ENCODE results near the gene COG2. TPM values are rescaled to one million over a fixed set of nuclear protein-coding genes. Genes with fewer than 3 reads are reported as not detected.

Gene COG2
- total and polyA plus RNA-seq, 2 experiments from 2014 or later, result 14.6 to 16.4 TPM

DNA sequence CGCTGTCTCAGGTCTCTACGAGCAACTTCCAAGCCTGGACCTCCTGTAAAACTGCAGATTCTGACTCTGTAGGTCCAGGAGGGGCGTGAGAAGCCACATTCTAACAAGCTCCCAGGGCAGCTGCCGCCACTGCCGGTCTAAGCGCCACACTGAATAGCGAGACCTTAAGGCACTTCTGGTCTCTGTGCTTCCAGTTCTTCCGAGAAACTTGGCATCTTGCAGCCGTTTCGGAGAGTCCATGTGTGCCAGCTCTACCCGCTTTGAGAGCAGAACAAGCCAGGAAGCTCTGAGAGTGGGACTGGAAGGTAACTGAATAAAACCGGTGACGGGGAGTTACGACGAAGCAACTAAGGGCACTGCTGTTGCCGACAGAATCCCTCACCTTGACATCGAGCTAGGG is 59.2 kb downstream of the COG2 start:
- no peaks in the 10 kb centered on the region for H3F3A ChIP-seq (ENCODE audit: insufficient read depth)

DNA sequence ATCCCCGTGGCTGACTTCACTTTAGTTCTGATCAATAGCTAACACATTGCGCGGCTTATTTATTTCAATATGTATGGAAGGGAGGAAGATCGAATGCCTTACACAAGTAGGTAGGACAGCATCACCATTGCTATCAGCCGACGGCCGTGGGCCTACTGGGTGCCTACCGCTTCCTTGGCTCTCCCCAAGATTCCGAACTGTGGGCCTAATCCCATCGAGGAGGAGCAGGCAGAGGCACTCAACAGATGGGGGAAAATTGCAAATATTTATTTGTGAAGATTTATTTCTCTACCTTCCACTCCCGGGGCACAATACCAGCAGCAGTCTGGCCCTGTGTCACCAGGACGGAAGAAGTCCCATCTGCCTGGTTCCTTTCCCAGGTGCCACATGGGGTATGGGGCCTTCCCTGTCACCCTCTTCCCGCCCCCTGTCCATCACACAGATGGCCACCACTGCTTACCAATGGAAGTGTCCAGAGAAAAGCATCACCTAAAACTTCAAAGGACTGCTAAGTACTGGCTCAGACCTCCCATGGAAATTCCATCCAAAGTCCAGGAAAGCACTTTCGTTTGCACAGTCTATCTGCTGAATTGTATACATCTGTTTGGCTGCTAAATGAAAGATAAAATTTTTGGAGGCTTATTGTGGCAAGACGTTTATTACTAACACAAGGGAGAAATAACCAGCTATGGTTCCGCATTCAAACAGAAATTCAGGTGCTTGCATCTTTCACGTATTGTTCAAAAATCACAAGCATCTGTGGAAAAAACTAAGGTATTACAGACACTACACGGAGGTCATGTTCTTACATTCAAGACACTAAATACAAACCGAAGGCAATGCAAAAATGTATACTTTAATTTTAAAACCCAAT is 59.9 kb downstream of the COG2 start:
- Histone ChIP-seq H3K9me2 (ENCODE audit: insufficient read depth) (no peaks in the 10 kb centered on the region), H3F3A (ENCODE audit: insufficient read depth) (no peaks in the 10 kb centered on the region), H3K79me2 (ENCODE audit: insufficient read depth) (no peaks in the 10 kb centered on the region), H3K27me3 (replicated peaks; ENCODE audit: insufficient read depth) (no peaks in the 10 kb centered on the region), H4K20me1 (ENCODE audit: insufficient read depth) (no peaks in the 10 kb centered on the region), H2AFZ (no peak overlapping the region), H3K9ac (no peak overlapping the region), H3K9me3 (ENCODE audit: low read depth) (no peaks in the 10 kb centered on the region), H3K27ac (no peak overlapping the region), H3K4me3 (no peak overlapping the region), H3K36me3 (ENCODE audit: low read depth) (no peaks in the 10 kb centered on the region), H3K4me1 (ENCODE audit: insufficient read depth) (no peaks in the 10 kb centered on the region), H3K4me2 (ENCODE audit: unreplicated experiment) (no peak overlapping the region)
- no peak for TF ChIP-seq EZH2phosphoT487 (IDR thresholded peaks at IDR 0.05; ENCODE audit: insufficient read depth, low read depth)
- TF ChIP-seq EZH2 (IDR thresholded peaks at IDR 0.05; ENCODE audit: insufficient read depth, poor library complexity, severe bottlenecking), result no peak
- no peak for DNase-seq
- in situ Hi-C loops (cut with MboI), result no loop called here
- 67 to 69% methylated on average over 19 of the region's 19 CpGs for WGBS, 2 experiments (ENCODE audit: low coverage in 1 of 2, low lambda C conversion rate in 2 of 2, missing lambda C conversion rate in 2 of 2)

More for the DNA sequence above, 59.2 kb downstream of the COG2 start:
- no peaks in the 10 kb centered on the region for H3K9me3 ChIP-seq (ENCODE audit: low read depth)
- no peaks in the 10 kb centered on the region for H3K79me2 ChIP-seq (ENCODE audit: insufficient read depth)
- H3K4me1 ChIP-seq (ENCODE audit: insufficient read depth), result no peaks in the 10 kb centered on the region
- no peaks in the 10 kb centered on the region for H3K36me3 ChIP-seq (ENCODE audit: low read depth)
- in situ Hi-C loops (cut with MboI), result no loop called here
- TF ChIP-seq EZH2phosphoT487 (IDR thresholded peaks at IDR 0.05; ENCODE audit: insufficient read depth, low read depth), result no peak
- no peak for TF ChIP-seq EZH2 (IDR thresholded peaks at IDR 0.05; ENCODE audit: insufficient read depth, poor library complexity, severe bottlenecking)
- no peaks in the 10 kb centered on the region for H3K9me2 ChIP-seq (ENCODE audit: insufficient read depth)
- no peak overlapping the region for H3K9ac ChIP-seq
- no peak overlapping the region for H3K27ac ChIP-seq
- WGBS, 2 experiments (ENCODE audit: low coverage in 1 of 2, low lambda C conversion rate in 2 of 2, missing lambda C conversion rate in 2 of 2), result 78 to 79% methylated on average over 17 of the region's 17 CpGs
- no peaks in the 10 kb centered on the region for H3K27me3 ChIP-seq (replicated peaks; ENCODE audit: insufficient read depth)
- no peak overlapping the region for H3K4me2 ChIP-seq (ENCODE audit: unreplicated experiment)
- no peak overlapping the region for H2AFZ ChIP-seq
- H3K4me3 ChIP-seq, result no peak overlapping the region
- no peak for DNase-seq
- no peaks in the 10 kb centered on the region for H4K20me1 ChIP-seq (ENCODE audit: insufficient read depth)

GRCh38 chr1:230702934-230703678 is 60.8 kb downstream of the COG2 start:
- DNase-seq, result no peak
- WGBS, 2 experiments (ENCODE audit: low coverage in 1 of 2, low lambda C conversion rate in 2 of 2, missing lambda C conversion rate in 2 of 2), result 68 to 70% methylated on average over 14 of the region's 14 CpGs
- Histone ChIP-seq H3K9me3 (ENCODE audit: low read depth) (no peaks in the 10 kb centered on the region), H2AFZ (no peak overlapping the region), H3K27me3 (replicated peaks; ENCODE audit: insufficient read depth) (no peaks in the 10 kb centered on the region), H3K27ac (no peak overlapping the region), H3K4me3 (no peak overlapping the region), H3K79me2 (ENCODE audit: insufficient read depth) (no peaks in the 10 kb centered on the region), H3K9me2 (ENCODE audit: insufficient read depth) (no peaks in the 10 kb centered on the region), H3K36me3 (ENCODE audit: low read depth) (no peaks in the 10 kb centered on the region), H3K9ac (no peak overlapping the region), H4K20me1 (ENCODE audit: insufficient read depth) (no peaks in the 10 kb centered on the region), H3K4me1 (ENCODE audit: insufficient read depth) (no peaks in the 10 kb centered on the region), H3F3A (ENCODE audit: insufficient read depth) (no peaks in the 10 kb centered on the region), H3K4me2 (ENCODE audit: unreplicated experiment) (no peak overlapping the region)
- in situ Hi-C loops (cut with MboI), result no loop called here
- TF ChIP-seq EZH2phosphoT487 (IDR thresholded peaks at IDR 0.05; ENCODE audit: insufficient read depth, low read depth), result no peak
- TF ChIP-seq EZH2 (IDR thresholded peaks at IDR 0.05; ENCODE audit: insufficient read depth, poor library complexity, severe bottlenecking), result no peak

DNA sequence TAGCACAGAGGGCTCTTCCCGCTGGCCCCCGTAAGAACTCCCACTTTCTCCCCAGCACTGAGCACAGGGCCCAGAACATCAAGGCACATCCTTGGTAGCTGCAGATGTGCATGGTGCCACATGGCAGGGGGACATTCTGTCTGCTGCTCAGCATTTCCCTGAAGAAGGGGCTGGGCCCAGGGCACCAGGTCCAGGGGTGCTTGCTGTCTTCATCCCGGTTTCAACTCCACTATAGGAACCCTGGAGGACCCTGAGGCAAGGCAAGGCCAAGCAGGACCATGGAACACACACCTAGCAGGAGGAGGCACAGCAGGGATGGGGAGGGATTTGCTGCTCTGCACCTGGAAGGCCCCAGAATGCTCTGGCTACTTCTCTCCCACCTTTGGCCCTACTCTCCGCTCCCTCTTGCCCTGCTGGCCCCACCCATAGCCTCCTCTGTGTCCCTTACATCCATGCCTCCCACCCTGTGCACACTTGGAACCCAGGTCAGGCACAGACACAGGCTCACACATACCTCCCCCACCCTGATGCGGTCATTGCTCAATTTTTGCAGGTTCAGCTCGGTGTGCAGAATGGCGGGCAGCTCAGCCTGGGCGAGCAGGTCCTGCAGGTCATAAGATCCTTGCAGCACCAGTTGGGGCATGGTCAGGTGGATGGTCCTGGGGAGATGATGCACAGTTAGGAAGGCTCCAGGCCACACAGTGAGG is 61.6 kb downstream of the COG2 start:
- no peak overlapping the region for H3K4me3 ChIP-seq
- in situ Hi-C loops (cut with MboI), result no loop called here

More for the DNA sequence above, 61.6 kb downstream of the COG2 start:
- Histone ChIP-seq H4K20me1 (ENCODE audit: insufficient read depth) (no peaks in the 10 kb centered on the region), H3F3A (ENCODE audit: insufficient read depth) (no peaks in the 10 kb centered on the region), H3K9ac (no peak overlapping the region), H3K9me2 (ENCODE audit: insufficient read depth) (no peaks in the 10 kb centered on the region), H3K4me1 (ENCODE audit: insufficient read depth) (no peaks in the 10 kb centered on the region), H2AFZ (no peak overlapping the region), H3K4me2 (ENCODE audit: unreplicated experiment) (no peak overlapping the region), H3K79me2 (ENCODE audit: insufficient read depth) (no peaks in the 10 kb centered on the region), H3K27ac (no peak overlapping the region), H3K36me3 (ENCODE audit: low read depth) (no peaks in the 10 kb centered on the region), H3K27me3 (replicated peaks; ENCODE audit: insufficient read depth) (no peaks in the 10 kb centered on the region), H3K9me3 (ENCODE audit: low read depth) (no peaks in the 10 kb centered on the region)
- TF ChIP-seq EZH2phosphoT487 (IDR thresholded peaks at IDR 0.05; ENCODE audit: insufficient read depth, low read depth) (no peak), EZH2 (IDR thresholded peaks at IDR 0.05; ENCODE audit: insufficient read depth, poor library complexity, severe bottlenecking) (no peak)
- no peak for DNase-seq
- 72 to 74% methylated on average over 8 of the region's 8 CpGs for WGBS, 2 experiments (ENCODE audit: low coverage in 1 of 2, low lambda C conversion rate in 2 of 2, missing lambda C conversion rate in 2 of 2)

Measured in GM23248 (cell line).